Hematopoietic multipotent progenitor cell (in vitro differentiated cells): ENCODE measurements around the gene PRKCB. TPM values are rescaled to one million over a fixed set of nuclear protein-coding genes. Genes with fewer than 3 reads are reported as not detected.
A peak's percentile ranks its signal among the peaks of the same experiment; 100 is the strongest.
"Not testable (repeated sequence)": the region's sequence is repeated elsewhere in the genome, so short reads cannot be mapped to it uniquely, and the experiment has no call there.

Experiments
- DNase-seq, 3 donors: peaks; one replicate each; pipeline ENCODE4 v3.0.0-alpha.2; 2011 to 2015; ENCODE audit warnings: low read depth in 2 of 3, low spot score in 2 of 3
- total RNA-seq: library from RNA; depleted of rRNA; stranded (reverse); fragments of >200 nt; gene quantifications from one replicate; pipeline ENCODE4 v1.2.3, GENCODE V29; 2012

PRKCB gene
- total RNA-seq, 1 donor = 71.6 TPM

- no peak for DNase-seq
Measured at GRCh38 chr16:23996258-23996955, 160.6 kb downstream of the PRKCB start.

- DNase-seq = no peak
Measured at GRCh38 chr16:23998771-23999170, 163.0 kb downstream of the PRKCB start.

GRCh38 chr16:23999663-24000062 lies 163.9 kb downstream of the PRKCB start:
- DNase-seq = no peak

- no peak for DNase-seq
Measured at GRCh38 chr16:24001710-24002109, 165.9 kb downstream of the PRKCB start.

GRCh38 chr16:24002619-24003018 lies 166.8 kb downstream of the PRKCB start:
- no peak for DNase-seq

GRCh38 chr16:24005577-24005976 lies 169.8 kb downstream of the PRKCB start:
- DNase-seq = peak in 1 of 3 donors; percentile 11

- no peak for DNase-seq
Measured at GRCh38 chr16:24007391-24007790, 171.6 kb downstream of the PRKCB start.

GRCh38 chr16:24007934-24008333 lies 172.2 kb downstream of the PRKCB start:
- no peak for DNase-seq

- peak in 1 of 3 donors; percentile 19 for DNase-seq
Measured at GRCh38 chr16:24009098-24009497, 173.3 kb downstream of the PRKCB start.

GRCh38 chr16:24009955-24010354 lies 174.2 kb downstream of the PRKCB start:
- no peak for DNase-seq

- DNase-seq = peak; percentile 70 to 94 (median 90)
Measured at GRCh38 chr16:24010440-24011089, 174.8 kb downstream of the PRKCB start.

- no peak for DNase-seq
Measured at GRCh38 chr16:24011237-24011636, 175.5 kb downstream of the PRKCB start.

- no peak for DNase-seq
Measured at GRCh38 chr16:24013054-24013636, 177.4 kb downstream of the PRKCB start.

GRCh38 chr16:24013864-24014645 lies 178.3 kb downstream of the PRKCB start:
- peak in 2 of 3 donors; percentile 88 to 93 for DNase-seq

GRCh38 chr16:24014955-24015354 lies 179.2 kb downstream of the PRKCB start:
- DNase-seq = not testable (repeated sequence)

GRCh38 chr16:24015923-24016322 lies 180.1 kb downstream of the PRKCB start:
- no peak for DNase-seq

GRCh38 chr16:24018485-24018884 lies 182.7 kb downstream of the PRKCB start:
- DNase-seq = no peak

- DNase-seq = no peak
Measured at GRCh38 chr16:24022797-24023196, 187.0 kb downstream of the PRKCB start.

GRCh38 chr16:24023621-24024020 lies 187.8 kb downstream of the PRKCB start:
- no peak for DNase-seq

GRCh38 chr16:24024971-24025370 lies 189.2 kb downstream of the PRKCB start:
- no peak for DNase-seq

- DNase-seq = no peak
Measured at GRCh38 chr16:24027466-24027865, 191.7 kb downstream of the PRKCB start.
